Smooth muscle cell (in vitro differentiated cells): Measurements from ENCODE around the gene BLOC1S6. TPM values are rescaled to one million over a fixed set of nuclear protein-coding genes. Genes with fewer than 3 reads are reported as not detected.

Source experiments
- DNase-seq: peaks from one replicate; lab custom pipeline; 2025; ENCODE audit not compliant: unreplicated experiment; lab: John Stamatoyannopoulos, UW
- H2AFZ ChIP-seq: fragments of 200-600 bp; sonication (generic); 2 replicates; pipeline ENCODE4 v1.6.0; 2016; ENCODE audit warnings: antibody characterized with exemption, low read depth, mild to moderate bottlenecking
- H3F3A ChIP-seq: fragments of 200-600 bp; sonication (generic); 2 replicates; pipeline ENCODE4 v1.6.0; 2017; ENCODE audit warnings: antibody characterized with exemption, low read depth
- H3K27ac ChIP-seq: fragments of 200-600 bp; sonication (generic); 2 replicates; pipeline ENCODE4 v1.5.1; 2016; ENCODE audit warnings: low read depth, mild to moderate bottlenecking
- H3K27me3 ChIP-seq: fragments of 200-600 bp; sonication (generic); 2 replicates; pipeline ENCODE4 v1.6.1; 2016; ENCODE audit warnings: low read depth, mild to moderate bottlenecking
- H3K36me3 ChIP-seq: fragments of 200-600 bp; sonication (generic); 2 replicates; pipeline ENCODE4 v1.5.1; 2016; ENCODE audit warnings: low read depth
- H3K4me1 ChIP-seq: fragments of 200-600 bp; sonication (generic); 2 replicates; pipeline ENCODE4 v1.5.1; 2016; ENCODE audit warnings: low read depth
- H3K4me2 ChIP-seq: fragments of 200-600 bp; sonication (generic); 2 replicates; pipeline ENCODE4 v1.6.0; 2016; ENCODE audit warnings: mild to moderate bottlenecking
- H3K4me3 ChIP-seq: fragments of 200-600 bp; sonication (generic); 2 replicates; pipeline ENCODE4 v1.5.1; 2016; ENCODE audit warnings: mild to moderate bottlenecking
- H3K79me2 ChIP-seq: fragments of 200-600 bp; sonication (generic); 2 replicates; pipeline ENCODE4 v1.6.0; 2016; ENCODE audit warnings: low read depth, mild to moderate bottlenecking
- H3K9ac ChIP-seq: fragments of 200-600 bp; sonication (generic); 2 replicates; pipeline ENCODE4 v1.6.0; 2016; ENCODE audit warnings: low read depth
- H3K9me3 ChIP-seq: fragments of 200-600 bp; sonication (generic); replicated peaks from 2 replicates; pipeline ENCODE4 v1.5.1; 2016; ENCODE audit warnings: low read depth
- H4K20me1 ChIP-seq: fragments of 200-600 bp; sonication (generic); 2 replicates; pipeline ENCODE4 v1.6.0; 2016; ENCODE audit warnings: low read depth
- WGBS: methylation state at CpG from one replicate; pipeline ENCODE4 v1.1.7; 2016; ENCODE audit warnings: low lambda C conversion rate; 5-methylcytosine and 5-hydroxymethylcytosine counted together
- polyA plus RNA-seq: library from polyadenylated mRNA; unstranded; fragments of >200 nt; fragmentation: Nextera tagmentation; extraction: Ambion mirVana; gene quantifications from 2 replicates; pipeline ENCODE4 v1.2.1, GENCODE V29; 2016
- total RNA-seq: library from RNA; depleted of rRNA; stranded (reverse); fragments of >200 nt; gene quantifications from 2 replicates; pipeline ENCODE4 v1.2.3, GENCODE V29; 2014
- TF ChIP-seq, protein P1 (sequence below): fragments of 200-600 bp; sonication (generic); IDR thresholded peaks from 2 replicates; pipeline ENCODE4 v1.5.1; 2017; ENCODE audit warnings: borderline replicate concordance, mild to moderate bottlenecking, antibody characterized with exemption; ENCODE audit not compliant: insufficient read depth, poor library complexity, severe bottlenecking

BLOC1S6 gene
- total and polyA plus RNA-seq, 2 experiments from 2014 or later, result 34.8 to 50.3 TPM

DNA sequence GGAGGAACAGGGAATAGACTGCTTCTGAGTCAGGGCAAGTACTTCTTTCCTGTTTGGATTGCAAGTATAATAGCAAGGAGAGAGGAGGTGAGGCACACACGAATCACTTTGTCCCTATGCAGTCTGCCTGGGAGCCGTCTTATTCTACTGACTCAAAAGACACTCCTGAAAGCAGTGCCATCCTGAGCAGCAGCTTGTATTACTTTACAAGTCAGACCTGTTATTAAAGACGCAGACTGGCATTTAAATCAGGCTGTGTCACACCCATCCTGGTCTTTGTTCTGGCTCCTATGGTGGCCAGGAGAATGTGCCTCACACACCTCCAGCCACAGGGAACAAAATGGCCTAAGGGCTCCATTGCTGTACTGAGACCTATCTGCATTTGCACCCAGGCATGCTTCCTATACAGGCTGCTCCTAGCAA, 29.7 kb downstream of the BLOC1S6 start:
- 57% methylated on average over 3 of the region's 3 CpGs for WGBS
- no peak for DNase-seq

DNA sequence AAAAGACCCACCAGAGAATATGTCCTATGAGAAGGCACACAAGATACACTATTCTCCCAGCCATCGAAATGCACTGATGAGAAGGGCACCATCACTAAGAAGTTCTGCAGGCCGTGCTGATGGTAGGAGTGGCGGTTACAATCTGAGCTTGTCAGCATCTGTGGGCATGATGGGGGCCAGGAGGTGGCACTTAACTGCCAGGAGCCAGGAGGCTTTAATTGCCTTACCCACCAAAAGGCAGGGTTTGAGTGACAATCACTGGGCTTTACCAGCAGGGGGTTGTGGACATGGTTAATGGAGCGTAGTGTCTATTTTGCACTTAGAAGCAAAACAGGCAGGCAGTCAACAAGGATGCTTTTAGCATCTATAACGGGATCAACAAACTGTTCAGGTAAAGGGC, 31.6 kb downstream of the BLOC1S6 start:
- H3K4me1 ChIP-seq, result no peaks in the 10 kb centered on the region
- no peak overlapping the region for H3K4me2 ChIP-seq
- no peak overlapping the region for H3K27ac ChIP-seq
- H3K9ac ChIP-seq, result no peak overlapping the region
- H3K36me3 ChIP-seq, result no peaks in the 10 kb centered on the region
- no peaks in the 10 kb centered on the region for H3K27me3 ChIP-seq
- no peaks in the 10 kb centered on the region for H3K79me2 ChIP-seq
- TF ChIP-seq, protein P1, sequence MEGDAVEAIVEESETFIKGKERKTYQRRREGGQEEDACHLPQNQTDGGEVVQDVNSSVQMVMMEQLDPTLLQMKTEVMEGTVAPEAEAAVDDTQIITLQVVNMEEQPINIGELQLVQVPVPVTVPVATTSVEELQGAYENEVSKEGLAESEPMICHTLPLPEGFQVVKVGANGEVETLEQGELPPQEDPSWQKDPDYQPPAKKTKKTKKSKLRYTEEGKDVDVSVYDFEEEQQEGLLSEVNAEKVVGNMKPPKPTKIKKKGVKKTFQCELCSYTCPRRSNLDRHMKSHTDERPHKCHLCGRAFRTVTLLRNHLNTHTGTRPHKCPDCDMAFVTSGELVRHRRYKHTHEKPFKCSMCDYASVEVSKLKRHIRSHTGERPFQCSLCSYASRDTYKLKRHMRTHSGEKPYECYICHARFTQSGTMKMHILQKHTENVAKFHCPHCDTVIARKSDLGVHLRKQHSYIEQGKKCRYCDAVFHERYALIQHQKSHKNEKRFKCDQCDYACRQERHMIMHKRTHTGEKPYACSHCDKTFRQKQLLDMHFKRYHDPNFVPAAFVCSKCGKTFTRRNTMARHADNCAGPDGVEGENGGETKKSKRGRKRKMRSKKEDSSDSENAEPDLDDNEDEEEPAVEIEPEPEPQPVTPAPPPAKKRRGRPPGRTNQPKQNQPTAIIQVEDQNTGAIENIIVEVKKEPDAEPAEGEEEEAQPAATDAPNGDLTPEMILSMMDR, result no peak
- DNase-seq, result no peak
- WGBS, result 98% methylated on average over 5 of the region's 5 CpGs
- H3F3A ChIP-seq, result no peaks in the 10 kb centered on the region
- H2AFZ ChIP-seq, result no peak overlapping the region
- no peaks in the 10 kb centered on the region for H4K20me1 ChIP-seq
- H3K4me3 ChIP-seq, result no peak overlapping the region
- no peaks in the 10 kb centered on the region for H3K9me3 ChIP-seq

More for the DNA sequence above, 29.7 kb downstream of the BLOC1S6 start:
- Histone ChIP-seq H3K27me3 (no peaks in the 10 kb centered on the region), H3K4me3 (no peak overlapping the region), H3K4me2 (no peak overlapping the region), H3K36me3 (no peaks in the 10 kb centered on the region), H3F3A (no peaks in the 10 kb centered on the region), H3K27ac (no peak overlapping the region), H3K9ac (no peak overlapping the region), H2AFZ (no peak overlapping the region), H3K4me1 (no peaks in the 10 kb centered on the region), H3K79me2 (no peaks in the 10 kb centered on the region), H3K9me3 (no peaks in the 10 kb centered on the region), H4K20me1 (no peaks in the 10 kb centered on the region)
- TF ChIP-seq, protein P1, result no peak

DNA sequence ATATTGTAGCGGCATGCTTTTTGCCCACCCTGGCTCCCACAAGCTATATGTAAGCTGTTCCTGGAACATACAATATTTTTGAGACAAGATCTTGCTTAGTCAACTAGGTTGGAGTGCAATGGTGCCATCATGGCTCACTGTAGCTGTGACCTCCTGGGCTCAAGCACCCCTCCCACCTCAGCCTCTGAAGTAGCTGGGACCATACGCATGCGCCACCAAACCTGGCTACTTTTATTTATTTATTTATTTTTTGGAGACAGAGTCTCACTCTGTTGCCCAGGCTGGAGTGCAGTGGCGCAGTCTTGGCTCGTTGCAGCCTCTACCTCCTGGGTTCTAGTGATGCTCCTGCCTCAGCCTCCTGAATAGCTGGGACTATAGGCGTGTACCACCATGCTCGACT, 41.0 kb downstream of the BLOC1S6 start:
- Histone ChIP-seq H3K36me3 (no peaks in the 10 kb centered on the region), H3K79me2 (no peaks in the 10 kb centered on the region), H3K27ac (no peak overlapping the region), H3K9ac (no peak overlapping the region), H3K4me3 (no peak overlapping the region), H4K20me1 (no peaks in the 10 kb centered on the region), H3K9me3 (peaks cover 13% of the 10 kb centered on the region), H3F3A (no peaks in the 10 kb centered on the region), H3K4me2 (no peak overlapping the region), H3K27me3 (no peaks in the 10 kb centered on the region), H3K4me1 (no peaks in the 10 kb centered on the region), H2AFZ (no peak overlapping the region)
- TF ChIP-seq, protein P1, result no peak
- WGBS, result 92% methylated on average over 7 of the region's 7 CpGs
- no peak for DNase-seq

DNA sequence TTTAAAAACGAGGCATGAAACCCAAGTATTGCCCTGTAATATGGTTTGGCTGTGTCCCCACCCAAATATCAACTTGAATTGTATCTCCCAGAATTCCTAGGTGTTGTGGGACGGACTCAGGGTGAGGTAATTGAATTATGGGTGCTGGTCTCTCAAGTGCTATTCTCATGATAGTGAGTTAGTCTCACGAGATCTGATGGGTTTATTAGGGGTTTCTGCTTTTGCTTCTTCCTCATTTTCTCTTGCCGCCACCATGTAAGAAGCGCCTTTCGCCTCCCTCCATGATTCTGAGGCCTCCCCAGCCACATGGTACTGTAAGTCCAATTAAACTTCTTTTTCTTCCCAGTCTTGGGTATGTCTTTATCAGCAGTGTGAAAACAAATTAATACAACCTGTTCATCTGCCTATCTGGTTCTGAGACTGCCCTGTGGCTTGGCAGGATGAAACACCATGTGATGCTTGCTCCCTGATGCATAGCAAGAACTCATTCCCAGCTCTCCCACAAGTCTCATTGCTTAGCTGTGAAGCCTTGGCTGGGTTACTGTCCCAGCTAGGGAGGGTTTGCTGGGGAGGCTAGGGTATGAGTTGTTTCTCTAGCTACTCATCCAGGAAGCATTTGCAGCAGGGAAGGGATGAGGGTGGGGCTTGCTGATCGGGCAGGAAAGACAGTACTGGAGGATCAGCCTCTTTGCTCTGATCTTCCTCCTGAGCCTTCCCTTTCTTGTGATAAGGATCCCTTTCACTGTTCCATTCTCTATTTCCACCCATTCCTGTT, 43.9 kb downstream of the BLOC1S6 start:
- Histone ChIP-seq H3K4me1 (peaks cover 3% of the 10 kb centered on the region), H3K9ac (no peak overlapping the region), H2AFZ (peak overlapping the region; percentile 28), H3K27ac (peak overlapping the region; percentile 47), H3K36me3 (no peaks in the 10 kb centered on the region), H3F3A (no peaks in the 10 kb centered on the region), H4K20me1 (no peaks in the 10 kb centered on the region), H3K4me2 (peak overlapping the region; percentile 58), H3K4me3 (no peak overlapping the region), H3K79me2 (no peaks in the 10 kb centered on the region), H3K27me3 (no peaks in the 10 kb centered on the region), H3K9me3 (peaks cover 12% of the 10 kb centered on the region)
- DNase-seq, result no peak
- TF ChIP-seq, protein P1, result no peak
- 82% methylated on average over 7 of the region's 7 CpGs for WGBS
